ENCODE data around the gene CHMP5.
A peak's percentile ranks its signal among the peaks of the same experiment; 100 is the strongest.
"Not testable (repeated sequence)": the region's sequence is repeated elsewhere in the genome, so short reads cannot be mapped to it uniquely, and the experiment has no call there.

Gene CHMP5

GRCh38 chr9:33295571-33295970 lies 30.7 kb downstream of the CHMP5 start:
- in situ Hi-C loops (cut with HindIII; ENCODE audit: low pct_ligation_motif_present, low pct_unique_long_range_greater_than_20kb, low sequenced_read_pairs) = no loop called here
- DNase-seq = no peak

- DNase-seq = no peak
- in situ Hi-C loops (cut with HindIII; ENCODE audit: low pct_ligation_motif_present, low pct_unique_long_range_greater_than_20kb, low sequenced_read_pairs) = no loop called here
Observed at GRCh38 chr9:33297432-33297831, 32.6 kb downstream of the CHMP5 start.

- DNase-seq = no peak
- in situ Hi-C loops (cut with HindIII; ENCODE audit: low pct_ligation_motif_present, low pct_unique_long_range_greater_than_20kb, low sequenced_read_pairs) = no loop called here
Observed at GRCh38 chr9:33300546-33300945, 35.7 kb downstream of the CHMP5 start.

GRCh38 chr9:33304362-33304761 lies 39.5 kb downstream of the CHMP5 start:
- in situ Hi-C loops (cut with HindIII; ENCODE audit: low pct_ligation_motif_present, low pct_unique_long_range_greater_than_20kb, low sequenced_read_pairs) = no loop called here
- no peak for DNase-seq

- in situ Hi-C loops (cut with HindIII; ENCODE audit: low pct_ligation_motif_present, low pct_unique_long_range_greater_than_20kb, low sequenced_read_pairs) = no loop called here
Observed at GRCh38 chr9:33306037-33306436, 41.2 kb downstream of the CHMP5 start.

GRCh38 chr9:33307067-33307466 lies 42.2 kb downstream of the CHMP5 start:
- DNase-seq = no peak
- in situ Hi-C loops (cut with HindIII; ENCODE audit: low pct_ligation_motif_present, low pct_unique_long_range_greater_than_20kb, low sequenced_read_pairs) = no loop called here

More at GRCh38 chr9:33306037-33306436, 41.2 kb downstream of the CHMP5 start:
- DNase-seq = no peak

- no peak for DNase-seq
- in situ Hi-C loops (cut with HindIII; ENCODE audit: low pct_ligation_motif_present, low pct_unique_long_range_greater_than_20kb, low sequenced_read_pairs) = no loop called here
Observed at GRCh38 chr9:33309903-33310302, 45.1 kb downstream of the CHMP5 start.

GRCh38 chr9:33310748-33311147 lies 45.9 kb downstream of the CHMP5 start:
- in situ Hi-C loops (cut with HindIII; ENCODE audit: low pct_ligation_motif_present, low pct_unique_long_range_greater_than_20kb, low sequenced_read_pairs) = no loop called here
- no peak for DNase-seq

GRCh38 chr9:33311953-33312352 lies 47.1 kb downstream of the CHMP5 start:
- in situ Hi-C loops (cut with HindIII; ENCODE audit: low pct_ligation_motif_present, low pct_unique_long_range_greater_than_20kb, low sequenced_read_pairs) = no loop called here
- DNase-seq = no peak

GRCh38 chr9:33315371-33315770 lies 50.5 kb downstream of the CHMP5 start:
- DNase-seq = no peak
- in situ Hi-C loops (cut with HindIII; ENCODE audit: low pct_ligation_motif_present, low pct_unique_long_range_greater_than_20kb, low sequenced_read_pairs) = no loop called here

GRCh38 chr9:33317136-33317535 lies 52.3 kb downstream of the CHMP5 start:
- DNase-seq; in situ Hi-C loops (cut with HindIII; ENCODE audit: low pct_ligation_motif_present, low pct_unique_long_range_greater_than_20kb, low sequenced_read_pairs): not testable (repeated sequence)

- no peak for DNase-seq
- in situ Hi-C loops (cut with HindIII; ENCODE audit: low pct_ligation_motif_present, low pct_unique_long_range_greater_than_20kb, low sequenced_read_pairs) = no loop called here
Observed at GRCh38 chr9:33318225-33318624, 53.4 kb downstream of the CHMP5 start.

GRCh38 chr9:33318781-33319180 lies 53.9 kb downstream of the CHMP5 start:
- in situ Hi-C loops (cut with HindIII; ENCODE audit: low pct_ligation_motif_present, low pct_unique_long_range_greater_than_20kb, low sequenced_read_pairs) = no loop called here
- no peak for DNase-seq

- DNase-seq = no peak
- in situ Hi-C loops (cut with HindIII; ENCODE audit: low pct_ligation_motif_present, low pct_unique_long_range_greater_than_20kb, low sequenced_read_pairs) = no loop called here
Observed at GRCh38 chr9:33320230-33320567, 55.4 kb downstream of the CHMP5 start.

GRCh38 chr9:33320568-33321261 lies 55.9 kb downstream of the CHMP5 start:
- DNase-seq = peak; percentile 83
- in situ Hi-C loops (cut with HindIII; ENCODE audit: low pct_ligation_motif_present, low pct_unique_long_range_greater_than_20kb, low sequenced_read_pairs) = no loop called here

- in situ Hi-C loops (cut with HindIII; ENCODE audit: low pct_ligation_motif_present, low pct_unique_long_range_greater_than_20kb, low sequenced_read_pairs) = no loop called here
- DNase-seq = peak; percentile 95
Observed at GRCh38 chr9:33329117-33329563, 64.3 kb downstream of the CHMP5 start.

GRCh38 chr9:33329979-33330378 lies 65.1 kb downstream of the CHMP5 start:
- no peak for DNase-seq
- in situ Hi-C loops (cut with HindIII; ENCODE audit: low pct_ligation_motif_present, low pct_unique_long_range_greater_than_20kb, low sequenced_read_pairs) = no loop called here

- DNase-seq = no peak
- in situ Hi-C loops (cut with HindIII; ENCODE audit: low pct_ligation_motif_present, low pct_unique_long_range_greater_than_20kb, low sequenced_read_pairs) = no loop called here
Observed at GRCh38 chr9:33331377-33331891, 66.6 kb downstream of the CHMP5 start.
